Left lung (tissue), 10 donors: ENCODE measurements around the gene CHD9. TPM values are rescaled to one million over a fixed set of nuclear protein-coding genes. Genes with fewer than 3 reads are reported as not detected.

ENCODE experiments used
- ATAC-seq: fragments of 200-7000 bp; cut with Tn5 transposase; one replicate; pipeline ENCODE4 v1.9.1; 2020; ENCODE audit warnings: moderate library complexity
- DNase-seq, 4 donors: peaks; one replicate each; pipeline ENCODE4 v3.0.0-alpha.2; 2013 to 2020
- H3K27ac ChIP-seq, 2 donors: fragments of 200-600 bp; sonication (generic) in 1 of 2; one replicate each; pipeline versions ENCODE4 v1.5.0 to v1.8.0; 2020 to 2021
- H3K27me3 ChIP-seq, 2 donors: fragments of 200-600 bp; sonication (generic) in 1 of 2; one replicate each; pipeline versions ENCODE4 v1.5.0 to v1.8.0; 2020 to 2021
- H3K36me3 ChIP-seq, 2 donors: fragments of 200-600 bp; sonication (generic) in 1 of 2; one replicate each; pipeline versions ENCODE4 v1.5.0 to v1.8.0; 2020 to 2021
- H3K4me1 ChIP-seq, 2 donors: fragments of 200-600 bp; one replicate each; pipeline ENCODE4 v1.8.0; 2021
- H3K4me3 ChIP-seq, 2 donors: fragments of 200-600 bp; sonication (generic) in 1 of 2; one replicate each; pipeline versions ENCODE4 v1.5.0 to v1.8.0; 2020 to 2021; ENCODE audit warnings: mild to moderate bottlenecking in 1 of 2
- H3K9me3 ChIP-seq, 2 donors: fragments of 200-600 bp; sonication (generic) in 1 of 2; one replicate each; pipeline versions ENCODE4 v1.5.0 to v1.8.0; 2020 to 2021
- intact Hi-C, 2 donors: fragments of 100-400 bp; cut with DNase I; formaldehyde crosslinking; loops; one replicate each; pipeline versions ENCODE4 v1.11.2 to v1.14.2; 2022
- polyA plus RNA-seq, 6 donors: library from polyadenylated mRNA; unstranded; fragments of 120-200 nt; gene quantifications; one replicate each; pipeline ENCODE4 v1.2.1, GENCODE V29; 2013; ENCODE audit not compliant: insufficient read length in 6 of 6
- total RNA-seq, 2 donors: library from RNA; stranded (reverse); fragmentation: NEBNext Ultra II Directional; extraction: Animal tissue kit (Norgen Biotek cat#: 25700); gene quantifications; one replicate each; pipeline ENCODE4 v1.2.1, GENCODE V29; 2021
- TF ChIP-seq, protein P1 (sequence below), 2 donors: fragments of 200-600 bp; sonication (generic) in 1 of 2; IDR thresholded peaks; one replicate each; pipeline versions ENCODE4 v1.5.0 to v1.8.0; 2021; ENCODE audit warnings: antibody characterized with exemption in 2 of 2
- donor health status: DM: no; HTN: yes; CAD: no.
- donor health status: DM: no; HTN: no; CAD: no.

Gene CHD9
- total and polyA plus RNA-seq, 8 donors: 65.6 to 88.0 (median 74.0) TPM

DNA sequence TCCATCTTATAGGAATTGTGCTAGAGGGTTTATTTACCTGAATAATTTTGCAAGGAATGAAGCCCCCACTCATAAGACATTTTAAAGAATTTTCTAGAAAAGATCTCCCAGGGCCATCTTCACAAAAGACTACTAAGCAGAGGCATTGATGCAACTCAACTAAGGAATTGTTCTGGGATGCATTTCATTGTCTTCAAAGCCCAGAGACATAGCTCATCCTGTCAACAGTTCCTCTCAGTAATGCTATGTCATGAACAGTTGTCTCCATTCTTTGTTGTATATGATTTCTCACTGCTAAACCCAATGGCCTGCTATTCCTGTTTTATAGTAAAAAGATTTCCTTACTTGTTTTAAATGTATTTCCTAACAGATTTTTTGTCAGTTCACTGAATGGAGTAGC, 242.7 kb downstream of the CHD9 start:
- Histone ChIP-seq H3K4me1 (no peaks in the 10 kb centered on the region), H3K27me3 (no peaks in the 10 kb centered on the region), H3K9me3 (no peaks in the 10 kb centered on the region), H3K36me3 (peaks cover 0 to 92% of the 10 kb centered on the region in 2 donors), H3K4me3 (no peak overlapping the region), H3K27ac (no peak overlapping the region)
- TF ChIP-seq, protein P1, sequence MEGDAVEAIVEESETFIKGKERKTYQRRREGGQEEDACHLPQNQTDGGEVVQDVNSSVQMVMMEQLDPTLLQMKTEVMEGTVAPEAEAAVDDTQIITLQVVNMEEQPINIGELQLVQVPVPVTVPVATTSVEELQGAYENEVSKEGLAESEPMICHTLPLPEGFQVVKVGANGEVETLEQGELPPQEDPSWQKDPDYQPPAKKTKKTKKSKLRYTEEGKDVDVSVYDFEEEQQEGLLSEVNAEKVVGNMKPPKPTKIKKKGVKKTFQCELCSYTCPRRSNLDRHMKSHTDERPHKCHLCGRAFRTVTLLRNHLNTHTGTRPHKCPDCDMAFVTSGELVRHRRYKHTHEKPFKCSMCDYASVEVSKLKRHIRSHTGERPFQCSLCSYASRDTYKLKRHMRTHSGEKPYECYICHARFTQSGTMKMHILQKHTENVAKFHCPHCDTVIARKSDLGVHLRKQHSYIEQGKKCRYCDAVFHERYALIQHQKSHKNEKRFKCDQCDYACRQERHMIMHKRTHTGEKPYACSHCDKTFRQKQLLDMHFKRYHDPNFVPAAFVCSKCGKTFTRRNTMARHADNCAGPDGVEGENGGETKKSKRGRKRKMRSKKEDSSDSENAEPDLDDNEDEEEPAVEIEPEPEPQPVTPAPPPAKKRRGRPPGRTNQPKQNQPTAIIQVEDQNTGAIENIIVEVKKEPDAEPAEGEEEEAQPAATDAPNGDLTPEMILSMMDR (IDR thresholded peaks at IDR 0.05): no peak
- intact Hi-C loops: no loop called here
- DNase-seq: no peak
- no peak for ATAC-seq

DNA sequence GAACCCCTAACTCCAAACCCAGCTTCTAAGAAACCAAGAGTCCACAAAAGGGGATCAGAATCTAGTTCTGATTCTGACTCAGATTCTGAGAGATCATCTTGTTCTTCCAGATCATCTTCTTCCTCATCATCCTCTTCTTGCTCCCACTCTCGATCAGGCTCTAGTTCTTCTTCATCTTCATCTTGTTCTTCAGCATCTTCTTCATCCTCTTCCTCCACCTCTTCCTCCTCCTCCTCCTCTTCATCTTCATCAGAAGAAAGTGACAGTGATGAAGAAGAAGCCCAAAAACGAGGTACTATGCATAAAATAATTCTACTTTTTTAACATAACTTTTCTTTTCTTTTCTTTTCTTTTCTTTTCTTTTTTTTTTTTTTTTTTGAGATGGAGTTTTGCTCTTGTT, 249.5 kb downstream of the CHD9 start:
- DNase-seq (no peak), ATAC-seq (no peak)
- Histone ChIP-seq H3K4me1 (no peaks in the 10 kb centered on the region), H3K36me3 (peaks cover 0 to 82% of the 10 kb centered on the region in 2 donors), H3K9me3 (no peaks in the 10 kb centered on the region), H3K27ac (no peak overlapping the region), H3K27me3 (no peaks in the 10 kb centered on the region), H3K4me3 (no peak overlapping the region)
- TF ChIP-seq, protein P1 (IDR thresholded peaks at IDR 0.05): no peak
- intact Hi-C loops: no loop called here

GRCh38 chr16:53305743-53306142, 251.0 kb downstream of the CHD9 start:
- H3K4me1 ChIP-seq: no peaks in the 10 kb centered on the region
- TF ChIP-seq, protein P1 (IDR thresholded peaks at IDR 0.05): no peak
- ATAC-seq: no peak
- no peaks in the 10 kb centered on the region for H3K27me3 ChIP-seq
- H3K36me3 ChIP-seq: peaks cover 0 to 82% of the 10 kb centered on the region in 2 donors
- H3K9me3 ChIP-seq: no peaks in the 10 kb centered on the region
- no peak overlapping the region for H3K4me3 ChIP-seq
- no peak for DNase-seq
- intact Hi-C loops: no loop called here
- H3K27ac ChIP-seq: no peak overlapping the region

DNA sequence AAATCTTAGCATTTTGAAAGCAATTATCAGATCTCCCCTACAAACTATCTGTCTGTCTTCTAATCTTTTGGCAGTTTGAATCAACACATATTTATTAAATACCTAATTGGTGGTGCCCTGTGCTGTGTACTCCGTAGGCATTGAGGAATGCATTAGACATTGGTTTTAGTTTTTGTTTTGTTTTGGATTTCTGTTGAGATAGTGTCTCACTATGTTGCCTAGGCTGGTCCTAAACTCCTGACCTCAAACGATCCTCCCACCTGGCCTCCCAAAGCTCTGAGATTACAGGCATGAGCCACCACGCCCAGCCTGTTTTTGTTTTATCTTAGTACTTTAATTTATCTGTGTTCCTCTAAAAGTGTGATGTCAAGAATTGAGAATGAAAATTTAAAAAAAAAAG, 254.7 kb downstream of the CHD9 start:
- no peaks in the 10 kb centered on the region for H3K4me1 ChIP-seq
- no peak overlapping the region for H3K4me3 ChIP-seq
- ATAC-seq (no peak), DNase-seq (no peak)
- intact Hi-C loops: no loop called here
- TF ChIP-seq, protein P1 (IDR thresholded peaks at IDR 0.05): no peak
- no peaks in the 10 kb centered on the region for H3K9me3 ChIP-seq
- H3K36me3 ChIP-seq: peaks cover 4 to 95% of the 10 kb centered on the region in 2 donors
- no peak overlapping the region for H3K27ac ChIP-seq
- H3K27me3 ChIP-seq: no peaks in the 10 kb centered on the region

GRCh38 chr16:53320992-53321391, 266.2 kb downstream of the CHD9 start:
- no peak for DNase-seq
- intact Hi-C loops: no loop called here
- TF ChIP-seq, protein P1 (IDR thresholded peaks at IDR 0.05): no peak
- H3K4me1 ChIP-seq: no peaks in the 10 kb centered on the region
- no peak overlapping the region for H3K4me3 ChIP-seq
- H3K27ac ChIP-seq: no peak overlapping the region
- H3K27me3 ChIP-seq: no peaks in the 10 kb centered on the region
- H3K36me3 ChIP-seq: peaks cover 0 to 93% of the 10 kb centered on the region in 2 donors
- H3K9me3 ChIP-seq: no peaks in the 10 kb centered on the region
- no peak for ATAC-seq
